SK-N-SH (cell line): ENCODE results near the gene OR2V1. TPM values are rescaled to one million over a fixed set of nuclear protein-coding genes. Genes with fewer than 3 reads are reported as not detected.

Experiments used
- CTCF ChIA-PET: fragments of 300-600, 350-600 bp; formaldehyde crosslinking; extraction: SDS; loops from one replicate; lab custom pipeline; 2021; lab: Yijun Ruan, JAX
- POLR2A ChIA-PET: fragments of 350-600 bp; sonication (Branson Sonifier 250); formaldehyde crosslinking; extraction: SDS; loops from one replicate; lab custom pipeline; 2020; ENCODE audit warnings: antibody characterized with exemption, inconsistent platforms; lab: Yijun Ruan, JAX
- DNase-seq: peaks from one replicate; pipeline ENCODE4 v3.0.0; 2012
- H2AFZ ChIP-seq: fragments of 200-600 bp; sonication (generic); 2 replicates; pipeline ENCODE4 v1.8.1; 2016; ENCODE audit warnings: antibody characterized with exemption, mild to moderate bottlenecking, low read depth
- H3F3A ChIP-seq: fragments of 200-600 bp; sonication (generic); replicated peaks from 2 replicates; pipeline ENCODE3; 2016; ENCODE audit warnings: antibody characterized with exemption, mild to moderate bottlenecking; ENCODE audit not compliant: insufficient read depth
- H3K27ac ChIP-seq, 2 experiments: fragments of 200-500 bp in 1 of 2; fragments of 200-600 bp in 1 of 2; sonication (Bioruptor generic) in 1 of 2; sonication (generic), shearing (Covaris generic) in 1 of 2; 2 replicates each; pipeline versions ENCODE4 v1.5.1 to v1.6.1; 2014 to 2016; ENCODE audit warnings: low read depth in 2 of 2, inconsistent platforms in 1 of 2, low read length in 1 of 2, mild to moderate bottlenecking in 1 of 2, mixed read lengths in 1 of 2
- H3K27me3 ChIP-seq: fragments of 200-600 bp; sonication (generic), shearing (Covaris generic); 2 replicates; pipeline ENCODE4 v1.6.1; 2016; ENCODE audit warnings: mixed run types; ENCODE audit not compliant: insufficient read depth
- H3K36me3 ChIP-seq, 2 experiments: fragments of 200-500 bp in 1 of 2; fragments of 200-600 bp in 1 of 2; sonication (Bioruptor generic) in 1 of 2; sonication (generic) in 1 of 2; replicated peaks in 1 of 2; 2 replicates each; pipeline versions ENCODE3 to v1.5.1; 2014 to 2016; ENCODE audit warnings: low read length in 1 of 2, mild to moderate bottlenecking in 1 of 2; ENCODE audit not compliant: insufficient read depth in 2 of 2, control insufficient read depth in 1 of 2
- H3K4me1 ChIP-seq, 2 experiments: fragments of 200-500 bp in 1 of 2; fragments of 200-600 bp in 1 of 2; sonication (Bioruptor generic) in 1 of 2; sonication (generic), shearing (Covaris generic) in 1 of 2; 2 replicates each; pipeline versions ENCODE4 v1.5.1 to v1.6.1; 2014 to 2016; ENCODE audit warnings: low read depth in 1 of 2, low read length in 1 of 2, mixed run types in 1 of 2; ENCODE audit not compliant: insufficient read depth in 2 of 2, control insufficient read depth in 1 of 2
- H3K4me2 ChIP-seq: fragments of 200-600 bp; sonication (generic), shearing (Covaris generic); 2 replicates; pipeline ENCODE4 v1.6.1; 2017; ENCODE audit warnings: mixed run types
- H3K4me3 ChIP-seq, 2 experiments: fragments of 200-500 bp in 1 of 2; fragments of 200-600 bp in 1 of 2; sonication (Bioruptor generic) in 1 of 2; sonication (generic), shearing (Covaris generic) in 1 of 2; 2 replicates each; pipeline versions ENCODE4 v1.5.1 to v1.8.1; 2014 to 2016; ENCODE audit warnings: low read depth in 2 of 2, inconsistent platforms in 1 of 2, low read length in 1 of 2, mild to moderate bottlenecking in 1 of 2, mixed read lengths in 1 of 2, moderate library complexity in 1 of 2
- H3K79me2 ChIP-seq: fragments of 200-600 bp; sonication (generic); 2 replicates; pipeline ENCODE4 v1.8.1; 2017; ENCODE audit warnings: mild to moderate bottlenecking; ENCODE audit not compliant: insufficient read depth
- H3K9ac ChIP-seq: fragments of 200-600 bp; sonication (generic); 2 replicates; pipeline ENCODE4 v1.6.1; 2017; ENCODE audit warnings: mixed run types
- H3K9me2 ChIP-seq: fragments of 200-600 bp; sonication (generic); 2 replicates; pipeline ENCODE4 v1.6.1; 2017; ENCODE audit warnings: mixed run types
- H3K9me3 ChIP-seq: fragments of 200-600 bp; sonication (generic); 2 replicates; pipeline ENCODE4 v1.6.1; 2017; ENCODE audit warnings: mixed run types, mild to moderate bottlenecking, moderate library complexity
- H4K20me1 ChIP-seq: fragments of 200-600 bp; sonication (generic); 2 replicates; pipeline ENCODE4 v1.6.1; 2017; ENCODE audit warnings: mild to moderate bottlenecking, mixed run types; ENCODE audit not compliant: insufficient read depth
- CHD2 ChIP-seq: fragments of 150-350 bp; IDR thresholded peaks from 2 replicates; pipeline ENCODE4 v1.6.1; 2018; ENCODE audit warnings: low read length; ENCODE audit not compliant: partially characterized antibody
- EZH2phosphoT487 ChIP-seq: fragments of 200-600 bp; sonication (generic); IDR thresholded peaks from 2 replicates; pipeline ENCODE4 v1.6.1; 2017; ENCODE audit warnings: low read depth, mixed run types, mild to moderate bottlenecking, antibody characterized with exemption, moderate library complexity, borderline replicate concordance
- FOXJ3 ChIP-seq: sonication (generic); formaldehyde crosslinking; IDR thresholded peaks from 2 replicates; pipeline ENCODE4 v1.5.1; 2020; ENCODE audit warnings: mild to moderate bottlenecking, missing genetic modification reagents
- FOXM1 ChIP-seq: IDR thresholded peaks from 2 replicates; pipeline ENCODE4 v1.4.0; 2012; ENCODE audit warnings: low read depth, mild to moderate bottlenecking
- GATA2 ChIP-seq: sonication (generic); formaldehyde crosslinking; IDR thresholded peaks from 2 replicates; pipeline ENCODE4 v1.5.0; 2020; ENCODE audit warnings: mild to moderate bottlenecking, missing genetic modification reagents
- IRF3 ChIP-seq: fragments of 150-350 bp; IDR thresholded peaks from 2 replicates; pipeline ENCODE4 v1.6.1; 2016; ENCODE audit warnings: mild to moderate bottlenecking, low read depth, low read length
- NRF1 ChIP-seq: IDR thresholded peaks from 2 replicates; pipeline ENCODE4 v1.6.1; 2012; ENCODE audit warnings: low read depth, mild to moderate bottlenecking, low read length
- RFX5 ChIP-seq: IDR thresholded peaks from 2 replicates; pipeline ENCODE4 v1.6.1; 2012; ENCODE audit warnings: mild to moderate bottlenecking, improper control_type of control experiment, low read length
- RXRA ChIP-seq: IDR thresholded peaks from 2 replicates; pipeline ENCODE4 v1.4.0; 2012; ENCODE audit warnings: low read depth, mild to moderate bottlenecking, borderline replicate concordance
- ZBTB33 ChIP-seq: IDR thresholded peaks from 2 replicates; pipeline ENCODE4 v1.4.0; 2012; ENCODE audit warnings: low read depth, borderline replicate concordance
- WGBS: methylation state at CpG from one replicate; pipeline ENCODE4 v1.1.6; 2017; ENCODE audit warnings: low lambda C conversion rate; 5-methylcytosine and 5-hydroxymethylcytosine counted together
- polyA plus RNA-seq, 3 experiments: library from polyadenylated mRNA; depleted of rRNA; stranded (reverse); fragments of >200 nt; gene quantifications; 2 replicates each; pipeline ENCODE4 v1.2.3, GENCODE V29; 2012

Gene OR2V1
- polyA plus RNA-seq, 1 of the 3 experiments (the other 2 are of a cell fraction): not detected

- CTCF ChIA-PET: interaction anchor here (0.6 kb wide), 1 partner anchor 31 kb away, joined by 4 read pairs; no protein-coding TSS in a partner anchor
- WGBS: 7% methylated on average over 5 of the region's 5 CpGs
Measured at GRCh38 chr5:181112476-181112875, 18.5 kb downstream of the OR2V1 start.

GRCh38 chr5:181111010-181111409 lies 20.0 kb downstream of the OR2V1 start:
- Histone ChIP-seq H3K36me3 (no peaks in the 10 kb centered on the region), H3K79me2 (no peaks in the 10 kb centered on the region), H3K4me2 (no peak overlapping the region), H3K9ac (no peak overlapping the region), H2AFZ (no peak overlapping the region), H3K9me3 (no peaks in the 10 kb centered on the region), H3K27me3 (peaks cover 95% of the 10 kb centered on the region), H3K27ac (no peak overlapping the region), H3K4me3 (no peak overlapping the region), H3F3A (peaks cover 7% of the 10 kb centered on the region), H4K20me1 (no peaks in the 10 kb centered on the region), H3K9me2 (no peaks in the 10 kb centered on the region), H3K4me1 (no peaks in the 10 kb centered on the region)
- 35% methylated on average over 5 of the region's 5 CpGs for WGBS
- DNase-seq: no peak
- no peak for TF ChIP-seq EZH2phosphoT487
- no peak for TF ChIP-seq RXRA
- no peak for TF ChIP-seq FOXM1
- TF ChIP-seq GATA2 (CRISPR knock-in tag): no peak
- TF ChIP-seq ZBTB33: no peak
- no peak for TF ChIP-seq CHD2
- no peak for TF ChIP-seq IRF3
- TF ChIP-seq NRF1: no peak
- no peak for TF ChIP-seq FOXJ3 (CRISPR knock-in tag)
- ChIA-PET CTCF (no interaction called here), POLR2A (no interaction called here)

More at GRCh38 chr5:181112476-181112875, 18.5 kb downstream of the OR2V1 start:
- Histone ChIP-seq H3K79me2 (no peaks in the 10 kb centered on the region), H3K4me1 (no peaks in the 10 kb centered on the region), H3F3A (peaks cover 7% of the 10 kb centered on the region), H3K27ac (no peak overlapping the region), H2AFZ (no peak overlapping the region), H3K27me3 (peaks cover 95% of the 10 kb centered on the region), H3K36me3 (no peaks in the 10 kb centered on the region), H4K20me1 (no peaks in the 10 kb centered on the region), H3K9ac (no peak overlapping the region), H3K9me2 (no peaks in the 10 kb centered on the region), H3K4me2 (no peak overlapping the region), H3K9me3 (no peaks in the 10 kb centered on the region), H3K4me3 (no peak overlapping the region)
- TF ChIP-seq RFX5 (no peak), ZBTB33 (no peak), CHD2 (no peak)
- DNase-seq: no peak
- POLR2A ChIA-PET: no interaction called here
